Skin epidermis (tissue), 12 donors: ENCODE measurements around the gene PNPLA4.

Source experiments
- H3K27ac ChIP-seq, 21 experiments: fragments of 200-600 bp; sonication (generic) in 11 of 21; one replicate each; pipeline ENCODE4 v1.5.0; 2020; ENCODE audit warnings: mild to moderate bottlenecking in 3 of 21, inconsistent platforms in 2 of 21, moderate library complexity in 2 of 21
- H3K4me3 ChIP-seq, 7 experiments: fragments of 200-600 bp; sonication (generic) in 2 of 7; one replicate each; pipeline ENCODE4 v1.5.0; 2020; ENCODE audit warnings: inconsistent platforms in 2 of 7, mild to moderate bottlenecking in 2 of 7, moderate library complexity in 1 of 7

Gene PNPLA4

GRCh38 chrX:7927259-7928167, at the start of gene PNPLA4:
Gene PNPLA4 (minus strand): TSS chrX:7927413. CDS start chrX:7926119, 1,294 bp downstream.
- Histone ChIP-seq H3K27ac (peak within 1 kb of the TSS in 20 of 21 experiments; percentile 35 to 93 (median 85)), H3K4me3 (peak within 1 kb of the TSS; percentile 43 to 55 (median 46))

GRCh38 chrX:7972586-7972985, 45.4 kb upstream of the PNPLA4 start:
- no peak overlapping the region for H3K27ac ChIP-seq
- no peak overlapping the region for H3K4me3 ChIP-seq

- H3K4me3 ChIP-seq, result no peak overlapping the region
- H3K27ac ChIP-seq, result no peak overlapping the region
These were observed 43.2 kb upstream of the PNPLA4 start for GRCh38 chrX:7970428-7970827.

GRCh38 chrX:7965436-7965835, 38.2 kb upstream of the PNPLA4 start:
- Histone ChIP-seq H3K27ac (no peak overlapping the region), H3K4me3 (no peak overlapping the region)

GRCh38 chrX:7960246-7960645, 33.0 kb upstream of the PNPLA4 start:
- Histone ChIP-seq H3K4me3 (no peak overlapping the region), H3K27ac (no peak overlapping the region)

- peak overlapping the region in 1 of 21 experiments; percentile 30 for H3K27ac ChIP-seq
These were observed 26.2 kb upstream of the PNPLA4 start for GRCh38 chrX:7953446-7953845.

GRCh38 chrX:7950865-7951264, 23.7 kb upstream of the PNPLA4 start:
- Histone ChIP-seq H3K4me3 (no peak overlapping the region), H3K27ac (no peak overlapping the region)

More at GRCh38 chrX:7953446-7953845, 26.2 kb upstream of the PNPLA4 start:
- no peak overlapping the region for H3K4me3 ChIP-seq

GRCh38 chrX:7948483-7948882, 21.3 kb upstream of the PNPLA4 start:
- no peak overlapping the region for H3K4me3 ChIP-seq
- H3K27ac ChIP-seq, result no peak overlapping the region

GRCh38 chrX:7946960-7947359, 19.7 kb upstream of the PNPLA4 start:
- no peak overlapping the region for H3K27ac ChIP-seq
- H3K4me3 ChIP-seq, result no peak overlapping the region

GRCh38 chrX:7943600-7944245, 16.5 kb upstream of the PNPLA4 start:
- Histone ChIP-seq H3K4me3 (no peak overlapping the region), H3K27ac (no peak overlapping the region)

- Histone ChIP-seq H3K27ac (no peak overlapping the region), H3K4me3 (no peak overlapping the region)
These were observed 14.3 kb upstream of the PNPLA4 start for GRCh38 chrX:7941390-7942042.

GRCh38 chrX:7934026-7934425, 6.8 kb upstream of the PNPLA4 start:
- H3K27ac ChIP-seq, result no peak overlapping the region

GRCh38 chrX:7926914-7927258, 327 bp downstream of the PNPLA4 start:
- H3K4me3 ChIP-seq, result peak overlapping the region; percentile 43 to 55 (median 46)
- peak overlapping the region in 20 of 21 experiments; percentile 35 to 93 (median 85) for H3K27ac ChIP-seq

More at GRCh38 chrX:7934026-7934425, 6.8 kb upstream of the PNPLA4 start:
- no peak overlapping the region for H3K4me3 ChIP-seq

GRCh38 chrX:7926501-7926900, 712 bp downstream of the PNPLA4 start:
- Histone ChIP-seq H3K4me3 (peak overlapping the region; percentile 43 to 55 (median 46)), H3K27ac (peak overlapping the region in 19 of 21 experiments; percentile 35 to 93 (median 85))

GRCh38 chrX:7925867-7926472, 1.2 kb downstream of the PNPLA4 start:
- Histone ChIP-seq H3K4me3 (peak overlapping the region in 2 of 7 experiments; percentile 53 to 55), H3K27ac (no peak overlapping the region)

- no peak overlapping the region for H3K4me3 ChIP-seq
- H3K27ac ChIP-seq, result no peak overlapping the region
These were observed 5.5 kb downstream of the PNPLA4 start for GRCh38 chrX:7921750-7922149.

- Histone ChIP-seq H3K4me3 (no peak overlapping the region), H3K27ac (no peak overlapping the region)
These were observed 18.4 kb downstream of the PNPLA4 start for GRCh38 chrX:7908821-7909220.

GRCh38 chrX:7904562-7904961, 22.7 kb downstream of the PNPLA4 start:
- H3K4me3 ChIP-seq, result no peak overlapping the region
- no peak overlapping the region for H3K27ac ChIP-seq

GRCh38 chrX:7891928-7892327, 35.3 kb downstream of the PNPLA4 start:
- Histone ChIP-seq H3K4me3 (no peak overlapping the region), H3K27ac (no peak overlapping the region)

- no peak overlapping the region for H3K27ac ChIP-seq
- no peak overlapping the region for H3K4me3 ChIP-seq
These were observed 37.5 kb downstream of the PNPLA4 start for GRCh38 chrX:7889680-7890079.
